Heart left ventricle (tissue), 16 donors: ENCODE measurements around the gene JPT1. TPM values are rescaled to one million over a fixed set of nuclear protein-coding genes. Genes with fewer than 3 reads are reported as not detected.
"Not testable (repeated sequence)": the region's sequence is repeated elsewhere in the genome, so short reads cannot be mapped to it uniquely, and the experiment has no call there.

Experiments used
- ATAC-seq, 4 donors: fragments of 200-7000 bp; cut with Tn5 transposase; one replicate each; pipeline ENCODE4 v1.9.1; 2020 to 2022; ENCODE audit warnings: moderate library complexity in 4 of 4, mild to moderate bottlenecking in 3 of 4, moderate number of reproducible peaks in 1 of 4
- DNase-seq, 5 donors: peaks; one replicate each; pipeline ENCODE4 v3.0.0-alpha.2; 2020
- H3K27ac ChIP-seq, 12 donors: fragments of 200-600 bp; sonication (generic) in 4 of 12; one replicate each; pipeline versions ENCODE4 v1.5.0 to v1.8.0; 2016 to 2022; ENCODE audit warnings: mild to moderate bottlenecking in 2 of 12
- H3K27me3 ChIP-seq, 9 donors: fragments of 200-600 bp; sonication (generic) in 2 of 9; one replicate each; pipeline versions ENCODE4 v1.5.1 to v1.8.0; 2016 to 2022; ENCODE audit warnings: mild to moderate bottlenecking in 3 of 9
- H3K36me3 ChIP-seq, 9 donors: fragments of 200-600 bp; sonication (generic) in 2 of 9; one replicate each; pipeline versions ENCODE4 v1.5.0 to v1.8.0; 2018 to 2022; ENCODE audit warnings: mild to moderate bottlenecking in 2 of 9
- H3K4me1 ChIP-seq, 12 donors: fragments of 200-600 bp; sonication (generic) in 4 of 12; one replicate each; pipeline versions ENCODE4 v1.5.0 to v1.8.0; 2016 to 2022; ENCODE audit warnings: mild to moderate bottlenecking in 3 of 12
- H3K4me3 ChIP-seq, 12 donors: fragments of 200-600 bp; sonication (generic) in 4 of 12; one replicate each; pipeline versions ENCODE4 v1.5.0 to v1.8.0; 2017 to 2022; ENCODE audit warnings: mild to moderate bottlenecking in 9 of 12, moderate library complexity in 4 of 12
- H3K9me3 ChIP-seq, 12 donors: fragments of 200-600 bp; sonication (generic) in 4 of 12; one replicate each; pipeline versions ENCODE4 v1.5.0 to v1.8.0; 2016 to 2022; ENCODE audit warnings: mild to moderate bottlenecking in 1 of 12
- CTCF ChIP-seq, 12 donors: fragments of 200-600 bp; sonication (generic) in 4 of 12; IDR thresholded peaks; one replicate each; pipeline versions ENCODE4 v1.5.0 to v1.8.0; 2018 to 2022; ENCODE audit warnings: antibody characterized with exemption in 12 of 12, mild to moderate bottlenecking in 5 of 12
- POLR2A ChIP-seq, 2 donors: fragments of 450-650 bp; IDR thresholded peaks; one replicate each; pipeline ENCODE4 v1.6.1; 2017; ENCODE audit warnings: antibody characterized with exemption in 2 of 2, mild to moderate bottlenecking in 2 of 2, moderate library complexity in 2 of 2
- WGBS, 4 donors: extraction: QIAGEN DNeasy Blood & Tissue Kit in 2 of 4; methylation state at CpG; one replicate each; pipeline versions ENCODE4 v1.1.5 to v1.1.7; 2013 to 2018; 5-methylcytosine and 5-hydroxymethylcytosine counted together
- intact Hi-C, 10 donors: fragments of 100-400 bp; cut with DNase I; formaldehyde crosslinking; loops; one replicate each; pipeline versions ENCODE4 v1.11.1 to v1.14.2; 2022
- polyA plus RNA-seq, 2 donors: library from polyadenylated mRNA; stranded (reverse); fragments of 200-250 nt; gene quantifications; one replicate each; pipeline ENCODE4 v1.2.3, GENCODE V29; 2013
- total RNA-seq, 9 donors: library from RNA; depleted of rRNA in 2 of 9; stranded (reverse); fragments of >200 nt in 2 of 9; fragmentation: NEBNext Ultra II Directional in 3 of 9; extraction: Animal tissue kit (Norgen Biotek cat#: 25700) in 3 of 9; gene quantifications; one replicate each; pipeline versions ENCODE4 v1.1.0 to v1.2.4, GENCODE V29; 2016 to 2023
- donor health status: ischemic (EF 13 %, LVEDD 7.1; RV severe dilation, severe dysfunction).
- donor health status: healthy with polysubstance abuse.
- donor health status: DM: no; HTN: yes; CAD: no.
- donor health status: DM: no; HTN: no; CAD: no.
- donor health status: ischemic (EF 25% LVEDD 6.9; RV normal size, moderate dysfunction).
- donor health status: ischemic (EF 25% LVEDD 5.7; RV mildly dilated, moderate dysfunction).
- donor health status: healthy.
- donor health status: DM: yes; HTN: yes; CAD: no.
- donor health status: ischemic (EF 35%, LVEDD 5.7; RV mildly dilated, moderate dysfunction).
- donor health status: nonischemic (EF 11% LVEDD 7.7; RV severe dilation, severe dysfunction).
- donor health status: DM: yes; HTN: yes; CAD: no.
- donor health status: PGD.
- donor health status: ischemic (EF 29% LVEDD 5.4; RV normal size, mild dysfunction).
- donor health status: nonischemic (EF 23%, LVEDD 6.1; RV moderate dilation, normal function).

The JPT1 gene
- total and polyA plus RNA-seq, 11 donors = 10.4 to 68.0 (median 17.6) TPM

GRCh38 chr17:75135946-75136345 lies 18.4 kb downstream of the JPT1 start:
- 91 to 93% (median 92%) methylated on average over 8 of the region's 8 CpGs for WGBS, 4 donors
- no peak overlapping the region for H3K27ac ChIP-seq
- no peak for TF ChIP-seq POLR2A (IDR thresholded peaks at IDR 0.05)
- no peak for TF ChIP-seq CTCF (IDR thresholded peaks at IDR 0.05)
- peaks cover 0 to 10% (median 5%) of the 10 kb centered on the region in 12 donors for H3K4me1 ChIP-seq
- DNase-seq (no peak), ATAC-seq (no peak)
- no peak overlapping the region for H3K4me3 ChIP-seq
- intact Hi-C loops = no loop called here
- no peaks in the 10 kb centered on the region for H3K9me3 ChIP-seq
- no peaks in the 10 kb centered on the region for H3K27me3 ChIP-seq
- peaks cover 0 to 34% (median 0%) of the 10 kb centered on the region in 9 donors for H3K36me3 ChIP-seq

DNA sequence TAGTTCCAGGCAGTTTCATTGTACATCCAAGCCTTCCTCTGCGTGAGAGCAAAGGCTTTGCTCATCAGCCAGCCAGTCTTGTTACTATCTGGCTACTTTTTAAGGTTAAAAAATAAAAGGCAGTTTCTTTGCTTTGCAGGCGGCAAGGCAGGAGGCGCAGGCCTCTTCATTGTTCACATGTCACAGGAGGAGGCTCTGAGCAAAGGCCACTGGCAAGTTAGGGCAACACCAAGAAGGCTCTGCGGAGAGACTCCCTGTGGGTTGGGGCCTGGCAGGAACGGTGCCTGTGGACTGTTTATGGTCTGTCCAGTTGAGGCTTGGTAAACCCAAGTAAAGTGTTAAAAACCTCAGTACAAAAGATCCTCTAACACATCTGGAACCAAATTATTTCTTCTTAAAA lies 18.9 kb downstream of the JPT1 start:
- ATAC-seq = no peak
- H3K4me3 ChIP-seq = no peak overlapping the region
- no peaks in the 10 kb centered on the region for H3K9me3 ChIP-seq
- H3K4me1 ChIP-seq = peaks cover 0 to 15% (median 8%) of the 10 kb centered on the region in 12 donors
- intact Hi-C loops = no loop called here
- no peak for DNase-seq
- no peak overlapping the region for H3K27ac ChIP-seq
- no peak for TF ChIP-seq CTCF (IDR thresholded peaks at IDR 0.05)
- no peak for TF ChIP-seq POLR2A (IDR thresholded peaks at IDR 0.05)
- no peaks in the 10 kb centered on the region for H3K27me3 ChIP-seq
- H3K36me3 ChIP-seq = peaks cover 0 to 30% (median 0%) of the 10 kb centered on the region in 9 donors
- 89 to 92% (median 91%) methylated on average over 5 of the region's 5 CpGs for WGBS, 4 donors

DNA sequence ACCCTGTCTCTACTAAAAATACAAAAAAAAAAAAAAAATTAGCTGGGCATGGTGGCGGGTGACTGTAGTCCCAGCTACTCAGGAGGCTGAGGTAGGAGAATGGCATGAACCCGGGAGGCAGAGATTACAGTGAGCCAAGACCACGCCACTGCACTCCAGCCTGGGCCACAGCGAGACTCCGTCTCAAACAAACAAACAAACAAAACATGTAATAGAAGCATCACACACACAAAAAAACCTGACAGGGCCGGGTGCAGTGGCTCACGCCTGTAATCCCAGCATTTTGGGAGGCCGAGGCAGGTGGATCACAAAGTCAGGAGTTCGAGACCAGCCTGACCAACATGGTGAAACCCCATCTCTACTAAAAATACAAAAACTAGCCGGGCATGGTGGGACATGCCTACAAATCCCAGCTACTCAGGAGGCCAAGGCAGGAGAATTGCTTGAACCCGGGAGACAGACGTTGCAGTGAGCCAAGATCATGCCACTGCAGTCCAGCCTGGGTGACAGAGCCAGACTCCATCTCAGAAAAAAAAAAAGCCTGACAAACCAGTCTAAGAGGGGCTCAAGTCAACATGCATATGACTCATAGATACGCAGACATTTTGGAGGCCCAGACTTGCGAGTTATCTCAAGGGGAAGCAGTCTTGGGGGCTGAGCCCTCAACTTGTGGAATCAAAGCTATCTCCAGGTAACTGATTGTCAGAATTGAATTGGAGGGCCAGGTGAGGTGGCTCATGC lies 20.5 kb downstream of the JPT1 start:
- 92 to 97% (median 95%) methylated on average over 14 of the region's 14 CpGs for WGBS, 4 donors
- peaks cover 0 to 20% (median 8%) of the 10 kb centered on the region in 12 donors for H3K4me1 ChIP-seq
- intact Hi-C loops, H3K27ac ChIP-seq, DNase-seq, ATAC-seq, H3K27me3 ChIP-seq, H3K4me3 ChIP-seq, H3K9me3 ChIP-seq: not testable (repeated sequence)
- peaks cover 0 to 31% (median 11%) of the 10 kb centered on the region in 9 donors for H3K36me3 ChIP-seq

DNA sequence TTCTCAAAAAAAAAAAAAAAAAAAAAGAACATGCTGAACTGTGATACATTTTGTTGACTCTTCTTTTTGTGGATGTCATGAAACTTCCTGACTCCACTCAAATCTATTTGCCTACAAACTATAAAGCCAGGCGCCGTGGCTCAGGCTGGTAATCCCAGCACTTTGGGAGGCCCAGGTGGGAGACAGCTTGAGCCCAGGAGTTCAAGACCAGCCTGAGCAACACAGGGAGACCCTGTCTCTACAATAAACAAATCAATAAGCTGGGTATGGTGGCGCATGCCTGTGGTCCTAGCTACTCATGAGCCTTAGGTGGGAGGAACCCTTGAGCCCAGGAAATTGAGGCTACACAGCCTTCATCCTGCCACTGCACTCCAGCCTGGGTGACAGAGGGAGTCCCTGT lies 21.3 kb downstream of the JPT1 start:
- no peak for TF ChIP-seq CTCF (IDR thresholded peaks at IDR 0.05)
- TF ChIP-seq POLR2A (IDR thresholded peaks at IDR 0.05) = no peak
- Histone ChIP-seq H3K27me3 (no peaks in the 10 kb centered on the region), H3K36me3 (peaks cover 0 to 29% (median 11%) of the 10 kb centered on the region in 9 donors), H3K4me1 (peaks cover 0 to 20% (median 8%) of the 10 kb centered on the region in 12 donors), H3K9me3 (no peaks in the 10 kb centered on the region), H3K4me3 (no peak overlapping the region), H3K27ac (no peak overlapping the region)
- WGBS, 4 donors = 92 to 100% (median 96%) methylated on average over 3 of the region's 3 CpGs
- ATAC-seq = no peak
- intact Hi-C loops = no loop called here
- DNase-seq = no peak

GRCh38 chr17:75132018-75133000 lies 22.0 kb downstream of the JPT1 start:
- peak in 1 of 5 donors; percentile 37 for DNase-seq
- 84 to 86% (median 85%) methylated on average over 40 of the region's 40 CpGs for WGBS, 4 donors
- H3K4me3 ChIP-seq = peak overlapping the region; percentile 45 to 94 (median 70)

More at GRCh38 chr17:75132018-75133000, 22.0 kb downstream of the JPT1 start:
- H3K9me3 ChIP-seq, intact Hi-C loops, ATAC-seq, H3K27me3 ChIP-seq: not testable (repeated sequence)
- peaks cover 0 to 20% (median 8%) of the 10 kb centered on the region in 12 donors for H3K4me1 ChIP-seq
- H3K36me3 ChIP-seq = peaks cover 0 to 29% (median 11%) of the 10 kb centered on the region in 9 donors
- H3K27ac ChIP-seq = peak overlapping the region; percentile 65 to 95 (median 84)
